ENCODE data around the gene KIF5B.
"Not testable (repeated sequence)": the region's sequence is repeated elsewhere in the genome, so short reads cannot be mapped to it uniquely, and the experiment has no call there.

KIF5B gene

DNA sequence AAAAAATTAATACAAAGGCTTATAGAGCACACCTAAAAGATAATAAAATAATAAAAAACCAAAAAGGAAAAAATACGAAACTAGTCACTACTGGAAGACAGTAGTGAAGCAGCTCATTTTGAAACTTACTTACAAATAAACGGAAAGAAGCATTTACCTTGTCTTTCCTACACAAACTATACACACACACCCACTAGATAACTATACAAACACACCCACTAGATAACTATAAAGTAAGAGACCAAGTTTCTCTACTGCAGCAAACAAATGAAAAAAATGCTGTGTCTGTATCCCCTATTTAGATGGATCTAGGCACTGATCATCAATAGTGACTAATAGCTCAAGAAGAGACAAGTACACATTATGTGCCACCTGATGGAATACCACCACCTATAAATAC, 49.2 kb downstream of the KIF5B start:
- DNase-seq (ENCODE audit: low spot score): no peak

DNA sequence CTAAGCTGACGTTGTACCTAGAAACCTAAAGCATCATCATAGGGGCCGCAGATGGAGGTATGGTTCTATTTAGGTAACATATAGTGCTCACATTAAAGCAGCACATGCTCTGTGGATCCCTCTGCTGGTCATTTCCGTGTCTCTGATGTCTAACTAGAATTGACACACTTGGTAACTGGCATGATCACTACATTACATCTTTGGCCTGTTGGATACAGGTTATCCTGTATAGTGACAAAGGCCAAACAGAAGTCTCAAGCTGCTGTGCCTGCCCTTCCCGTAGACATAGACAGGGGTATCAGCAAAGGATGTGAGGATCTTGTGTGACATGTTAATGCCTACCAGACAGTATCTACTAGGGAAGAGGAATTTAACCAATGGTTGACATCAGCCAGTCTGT, 51.2 kb downstream of the KIF5B start:
- DNase-seq (ENCODE audit: low spot score): no peak

DNA sequence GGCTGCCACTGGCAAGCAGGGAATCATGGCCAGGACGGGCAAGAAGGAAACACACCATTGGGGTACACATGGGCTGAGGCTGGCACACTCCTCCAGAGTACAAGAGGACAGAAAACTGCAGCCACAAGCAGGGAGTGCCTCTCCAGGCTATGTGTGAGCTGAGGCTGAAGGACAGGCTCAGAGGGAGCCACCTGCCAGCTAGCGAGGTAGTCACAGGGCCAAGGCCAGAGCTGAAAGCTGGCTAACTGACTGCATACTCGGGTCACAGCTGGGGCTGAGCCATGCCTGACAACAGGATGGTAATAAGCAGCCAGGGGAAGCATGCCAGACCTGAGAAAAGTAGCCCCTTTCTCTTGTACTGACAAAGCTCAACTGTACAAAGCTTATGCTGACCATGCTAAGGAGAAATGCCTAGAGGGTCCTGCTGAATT, 52.0 kb downstream of the KIF5B start:
- no peak for DNase-seq (ENCODE audit: low spot score)

DNA sequence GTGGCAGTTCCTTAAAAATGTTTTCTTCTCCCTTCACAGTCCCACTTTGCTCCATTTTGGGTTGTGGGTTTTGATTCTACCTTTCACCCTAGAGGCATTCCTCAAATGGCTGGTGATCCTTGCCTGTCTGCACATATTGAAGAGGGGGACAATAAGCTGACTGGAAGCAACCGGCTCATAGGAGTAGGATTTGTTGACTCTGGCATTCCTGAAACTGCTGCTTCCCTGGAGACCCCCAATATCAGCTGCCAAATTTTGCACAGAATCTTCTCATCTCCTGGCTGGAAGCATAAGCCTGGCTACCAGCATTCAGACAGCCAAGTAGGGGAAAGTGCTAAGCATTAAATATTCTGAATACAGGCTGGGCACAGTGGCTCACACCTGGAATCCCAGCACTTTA, 53.7 kb downstream of the KIF5B start:
- no peak for DNase-seq (ENCODE audit: low spot score)

DNA sequence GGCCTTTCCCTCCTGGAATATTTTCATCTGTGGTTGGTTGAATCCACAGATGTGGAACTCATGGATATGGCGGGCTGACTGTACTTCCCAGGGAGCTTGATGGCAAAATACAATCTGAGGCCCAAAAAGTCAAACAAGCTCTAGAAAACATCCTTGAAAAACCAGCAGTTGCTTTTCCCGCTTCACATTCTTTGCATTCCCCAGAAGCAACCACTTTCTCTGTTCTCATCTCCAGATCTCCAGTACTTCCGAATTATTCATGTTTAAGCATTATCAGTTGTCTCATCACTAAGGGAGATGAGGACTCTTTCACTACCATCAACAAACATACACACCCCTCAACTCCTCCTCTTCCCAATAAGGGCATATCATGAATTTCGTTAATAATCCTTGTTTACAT, 55.3 kb downstream of the KIF5B start:
- DNase-seq (ENCODE audit: low spot score): no peak

DNA sequence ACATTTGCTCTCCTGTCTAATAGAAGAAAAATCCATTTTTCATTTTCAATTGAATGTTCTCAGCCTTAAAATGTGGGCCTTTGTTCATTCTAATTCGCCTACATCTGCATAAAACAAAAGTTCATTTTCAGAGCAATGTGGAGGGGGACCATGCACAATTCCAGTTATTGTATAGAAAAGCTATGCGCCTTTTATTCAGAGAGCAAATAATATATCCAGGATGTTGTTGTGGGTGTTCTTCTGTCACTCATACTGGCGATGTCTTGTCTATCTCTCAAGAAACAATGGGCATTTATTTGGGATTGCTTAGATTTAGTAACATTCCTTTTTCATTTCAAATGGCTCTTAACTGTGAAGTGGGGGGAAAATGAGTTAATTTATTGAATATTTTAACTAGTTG, 56.4 kb downstream of the KIF5B start:
- peak; percentile 33 for DNase-seq (ENCODE audit: low spot score)

DNA sequence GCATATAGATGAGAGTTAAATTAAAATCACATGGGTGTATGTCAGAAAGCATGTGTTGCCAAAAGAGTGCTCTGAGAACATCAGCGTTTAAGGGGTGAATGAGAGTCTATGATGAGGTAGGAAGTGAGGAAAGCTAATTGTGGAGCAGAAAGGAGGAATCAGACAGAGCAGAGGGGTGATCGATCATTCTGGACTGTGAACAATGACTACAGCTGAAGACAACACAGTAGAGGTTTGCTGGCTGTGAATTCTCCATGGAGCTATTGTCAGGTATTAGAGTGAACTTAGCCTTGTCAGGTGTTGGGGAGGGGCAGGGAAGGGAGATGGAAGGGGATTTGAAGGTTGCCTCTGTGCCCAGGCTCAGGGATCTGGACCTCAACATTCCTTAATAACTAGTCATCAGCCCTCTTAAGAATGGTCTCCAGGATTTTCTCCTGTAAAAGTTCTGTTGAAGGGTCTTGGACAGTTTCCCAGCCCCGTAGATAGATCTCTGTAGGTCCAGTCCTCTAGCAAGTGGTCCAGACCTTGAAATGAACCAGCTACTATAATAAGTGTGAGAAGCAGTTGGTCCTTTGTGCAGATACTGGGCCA, 57.1 kb downstream of the KIF5B start:
- no peak for DNase-seq (ENCODE audit: low spot score)

DNA sequence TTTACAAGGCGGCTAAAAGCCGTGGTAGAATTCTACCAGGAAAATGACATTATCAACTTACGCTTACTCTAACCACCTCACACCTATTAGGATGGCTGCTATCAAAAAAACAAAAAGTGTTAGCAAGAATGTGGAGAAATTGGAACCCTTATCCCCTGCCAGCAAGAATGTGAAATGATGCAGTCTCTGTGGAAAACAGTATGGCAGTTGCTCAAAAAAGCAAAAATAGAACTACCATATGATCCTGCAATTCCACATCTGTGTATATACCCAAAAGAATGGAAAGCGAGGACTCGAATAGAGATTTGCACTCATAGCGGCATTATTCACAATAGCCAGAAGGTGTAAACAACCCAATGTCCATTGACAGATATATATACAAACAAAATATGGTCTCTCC, 61.3 kb downstream of the KIF5B start:
- DNase-seq (ENCODE audit: low spot score): no peak

DNA sequence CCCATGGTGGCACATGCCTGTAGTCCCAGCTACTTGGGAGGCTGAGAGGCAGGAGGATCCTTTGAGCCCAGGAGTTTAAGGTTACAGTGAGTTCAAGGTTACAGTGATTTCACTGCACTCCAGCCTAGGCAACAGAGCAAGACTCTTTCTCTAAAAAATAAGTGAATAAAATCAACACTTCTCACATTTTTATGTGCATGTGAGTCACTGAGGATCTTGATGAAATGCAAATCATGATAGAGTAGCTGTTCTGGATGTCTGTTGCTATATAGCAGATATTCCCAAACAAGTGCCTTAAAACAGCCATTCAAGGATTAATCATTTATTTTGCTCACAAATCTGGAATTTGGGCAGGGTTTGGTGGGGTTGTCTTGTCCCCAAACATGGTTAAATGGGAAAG, 65.3 kb downstream of the KIF5B start:
- no peak for DNase-seq (ENCODE audit: low spot score)

DNA sequence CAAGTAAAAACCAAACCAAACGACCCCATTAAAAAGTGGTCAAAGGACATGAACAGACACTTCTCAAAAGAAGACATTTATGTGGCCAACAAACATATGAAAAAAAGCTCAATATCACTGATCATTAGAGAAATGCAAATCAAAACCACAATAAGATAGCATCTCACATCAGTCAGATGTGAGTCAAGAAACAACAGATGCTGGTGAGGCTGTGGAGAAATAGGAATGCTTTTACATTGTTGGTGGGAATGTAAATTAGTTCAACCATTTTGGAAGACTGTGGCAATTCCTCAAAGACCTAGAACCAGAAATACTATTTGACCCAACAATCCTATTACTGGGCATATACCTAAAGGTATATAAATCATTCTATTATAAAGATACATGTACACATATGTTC, 68.4 kb downstream of the KIF5B start:
- not testable (repeated sequence) for DNase-seq (ENCODE audit: low spot score)

DNA sequence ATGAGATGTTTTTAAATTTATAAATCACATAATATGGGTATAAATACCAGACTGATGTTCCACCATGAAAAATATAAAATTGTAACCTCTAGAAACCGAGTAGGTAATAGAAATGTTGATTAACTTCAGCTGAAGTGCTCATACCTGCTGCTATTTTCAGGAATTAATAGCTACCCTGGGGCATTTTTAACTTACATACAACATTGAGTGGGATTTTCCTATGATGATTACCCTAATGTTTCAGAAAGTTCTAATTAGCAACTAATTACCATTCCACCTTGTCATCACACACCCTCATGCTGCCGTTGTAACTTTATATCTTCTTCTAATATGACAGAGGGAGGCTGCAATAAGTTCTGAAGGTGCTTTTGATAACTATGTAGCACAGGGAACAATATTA, 74.1 kb downstream of the KIF5B start:
- DNase-seq (ENCODE audit: low spot score): no peak

DNA sequence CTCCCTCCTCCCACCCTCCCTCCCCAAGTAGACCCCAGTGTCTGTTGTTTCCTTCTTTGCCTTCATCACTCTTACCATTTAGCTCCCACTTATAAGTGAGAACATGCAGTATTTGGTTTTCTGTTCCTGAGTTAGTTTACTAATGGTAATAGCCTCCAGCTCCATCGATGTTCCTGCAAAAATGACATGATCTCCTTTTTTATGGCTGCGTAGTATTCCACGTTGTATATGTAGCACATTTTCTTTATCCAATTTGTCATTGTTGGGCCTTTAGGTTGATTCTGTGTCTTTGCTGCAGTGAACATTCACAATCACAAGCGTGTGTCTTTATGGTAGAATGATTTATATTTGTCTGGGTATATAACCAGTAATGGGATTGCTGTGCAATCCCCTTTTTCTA, 75.8 kb downstream of the KIF5B start:
- no peak for DNase-seq (ENCODE audit: low spot score)

DNA sequence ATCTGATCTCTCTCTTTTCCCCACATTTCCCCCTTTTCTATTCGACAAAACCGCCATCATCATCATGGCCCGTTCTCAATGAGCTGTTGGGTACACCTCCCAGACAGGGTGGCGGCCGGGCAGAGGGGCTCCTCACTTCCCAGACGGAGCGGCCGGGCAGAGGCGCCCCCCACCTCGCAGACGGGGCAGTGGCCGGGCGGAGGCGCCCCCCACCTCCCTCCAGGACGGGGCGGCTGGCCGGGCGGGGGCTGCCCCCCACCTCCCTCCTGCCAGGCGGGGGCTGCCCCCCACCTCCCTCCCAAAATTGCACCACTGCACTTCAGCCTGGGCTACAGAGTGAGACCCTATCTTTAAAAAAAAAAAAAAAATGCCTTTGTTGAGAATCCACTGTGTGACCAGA, 77.2 kb downstream of the KIF5B start:
- DNase-seq (ENCODE audit: low spot score): not testable (repeated sequence)

DNA sequence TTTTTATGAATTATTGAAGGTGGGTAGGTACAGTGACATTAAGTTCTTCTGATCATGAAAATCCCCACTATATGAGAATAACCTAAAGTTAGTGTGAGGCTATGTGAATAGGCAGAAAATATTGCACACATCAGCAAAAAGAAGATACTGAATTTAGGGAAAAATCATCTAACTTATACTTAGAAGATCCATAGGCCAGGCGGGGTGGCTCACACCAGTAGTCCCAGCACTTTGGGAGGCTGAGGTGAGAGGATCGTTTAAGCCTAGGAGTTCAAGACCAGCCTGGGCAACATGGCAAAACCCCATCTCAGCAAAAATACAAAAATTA, 78.1 kb downstream of the KIF5B start:
- DNase-seq (ENCODE audit: low spot score): no peak

DNA sequence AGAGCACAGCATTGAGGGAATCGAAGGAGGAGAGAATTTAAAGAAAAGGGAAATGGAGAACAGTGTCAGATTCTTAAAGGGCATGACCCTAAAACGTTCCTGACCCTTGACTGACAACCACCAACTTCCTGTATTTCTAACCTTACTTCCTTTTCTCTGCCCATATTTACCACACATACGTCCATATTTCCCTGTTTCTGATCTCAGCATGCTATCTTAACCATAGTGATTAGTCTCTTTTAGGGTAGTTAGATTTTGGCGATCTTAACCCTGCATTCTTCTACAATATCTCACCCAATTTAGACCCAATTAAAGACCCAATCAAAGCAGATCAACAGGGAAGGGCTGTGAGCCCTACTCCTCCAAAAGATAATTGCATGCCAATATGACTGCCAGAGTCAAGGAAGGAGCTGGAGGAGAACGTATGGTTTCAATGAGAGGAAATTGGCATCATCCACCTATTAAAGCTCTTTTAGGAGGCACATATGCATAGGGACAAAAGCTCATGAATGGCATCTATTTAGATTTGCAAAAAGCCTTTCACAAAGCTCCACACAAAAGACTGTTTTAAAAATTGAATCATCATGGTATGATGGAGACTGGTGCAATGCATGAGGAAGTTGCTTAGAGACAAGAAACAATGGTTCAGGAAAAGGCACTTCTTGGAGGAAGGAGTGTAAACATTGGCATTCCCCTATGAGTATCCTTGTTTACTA, 78.6 kb downstream of the KIF5B start:
- peak; percentile 66 for DNase-seq (ENCODE audit: low spot score)

DNA sequence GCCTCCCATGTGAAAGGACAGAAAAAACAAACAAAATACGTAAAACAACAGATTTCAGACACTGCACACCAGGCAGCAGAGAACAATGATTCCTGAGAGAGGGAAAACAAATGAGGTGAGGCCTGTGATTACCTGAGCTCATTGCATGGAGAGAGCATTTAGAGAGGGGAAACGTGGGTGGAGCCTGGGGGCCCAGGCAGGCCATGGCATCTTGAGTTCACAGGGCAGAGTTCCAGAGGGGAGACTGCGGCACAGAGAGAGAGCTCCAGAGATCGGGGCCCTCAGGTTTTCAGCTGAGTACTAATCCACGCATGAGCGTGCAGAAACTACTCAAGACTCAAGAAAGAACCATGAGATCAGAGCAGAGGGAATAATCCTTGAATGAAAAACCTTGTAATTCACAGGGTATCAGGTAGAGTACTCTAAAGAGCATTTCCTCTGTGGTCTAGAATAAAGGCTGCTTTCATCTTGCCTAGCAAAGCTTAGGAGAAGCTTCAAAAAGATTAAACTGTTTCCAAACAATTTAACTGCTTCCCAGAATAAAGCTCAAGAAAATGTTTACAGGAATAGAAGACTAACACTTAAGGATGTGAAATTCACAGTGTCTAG, 81.0 kb downstream of the KIF5B start:
- no peak for DNase-seq (ENCODE audit: low spot score)

DNA sequence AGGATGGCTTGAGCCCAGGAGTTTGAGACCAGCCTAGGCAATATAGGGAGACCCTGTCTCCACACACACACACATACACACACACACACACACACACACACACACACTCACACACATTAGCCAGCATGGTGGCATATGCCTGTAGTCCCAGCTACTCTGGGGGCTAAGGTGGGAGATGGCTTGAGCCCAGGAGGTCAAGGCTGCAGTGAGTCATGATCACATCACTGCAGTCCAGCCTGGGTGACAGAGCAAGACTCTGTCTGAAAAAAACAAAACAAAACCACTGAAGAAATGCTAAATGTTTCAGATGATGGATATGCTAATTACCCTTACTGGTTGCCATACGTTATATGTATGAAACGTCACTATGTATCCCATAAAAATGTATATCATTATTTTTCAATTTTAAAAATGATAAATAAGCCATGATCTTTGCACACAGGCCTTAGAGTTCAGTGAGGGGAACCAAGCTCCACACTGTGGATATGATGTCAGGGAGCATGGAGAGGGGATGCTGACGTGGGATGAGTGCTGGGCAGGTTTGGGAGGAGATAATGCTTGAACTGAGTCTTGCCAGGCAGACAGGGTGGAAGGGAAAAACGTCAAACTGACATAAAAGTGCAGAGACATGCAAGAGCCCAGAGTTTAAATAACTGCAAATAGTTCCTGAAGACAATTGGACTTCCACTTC, 81.6 kb downstream of the KIF5B start:
- no peak for DNase-seq (ENCODE audit: low spot score)

DNA sequence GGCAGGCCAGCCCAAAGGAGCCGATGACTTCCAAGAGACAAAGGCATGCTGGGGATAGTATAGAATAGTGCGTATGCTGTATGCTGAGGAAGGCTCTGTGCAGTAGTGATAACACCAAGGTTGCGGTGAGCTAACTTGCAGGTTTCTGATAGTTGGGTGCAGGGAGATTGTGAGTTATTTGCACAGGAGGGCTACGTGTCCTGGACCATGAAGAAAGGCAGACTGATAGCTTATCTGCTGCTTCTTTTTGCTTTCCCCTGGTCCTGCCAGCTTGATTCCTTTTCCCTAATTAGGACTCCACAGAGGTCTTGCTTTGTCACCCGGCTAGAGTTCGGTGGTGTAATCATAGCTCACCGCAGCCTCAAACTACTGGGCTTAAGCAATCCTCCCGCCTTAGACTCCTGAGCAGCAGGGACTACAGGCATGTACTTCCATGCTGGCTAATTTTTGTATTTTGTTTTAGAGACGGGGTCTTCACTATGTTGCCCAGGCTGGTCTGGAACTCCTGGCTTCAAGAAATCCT, 83.6 kb downstream of the KIF5B start:
- DNase-seq (ENCODE audit: low spot score): no peak

DNA sequence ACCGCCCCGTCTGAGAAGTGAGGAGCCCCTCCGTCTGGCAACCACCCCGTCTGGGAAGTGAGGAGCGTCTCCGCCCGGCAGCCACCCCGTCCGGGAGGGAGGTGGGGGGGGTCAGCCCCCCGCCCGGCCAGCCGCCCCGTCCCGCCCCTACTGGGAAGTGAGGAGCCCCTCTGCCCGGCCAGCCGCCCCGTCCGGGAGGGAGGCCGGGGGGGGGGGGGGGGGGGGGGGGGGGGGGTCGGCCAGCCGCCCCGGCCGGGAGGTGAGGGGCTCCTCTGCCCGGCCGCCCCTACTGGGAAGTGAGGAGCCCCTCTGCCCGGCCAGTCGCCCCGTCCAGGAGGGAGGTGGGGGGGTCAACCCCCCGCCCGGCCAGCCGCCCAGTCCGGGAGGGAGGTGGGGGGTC, 86.4 kb downstream of the KIF5B start:
- not testable (repeated sequence) for DNase-seq (ENCODE audit: low spot score)

DNA sequence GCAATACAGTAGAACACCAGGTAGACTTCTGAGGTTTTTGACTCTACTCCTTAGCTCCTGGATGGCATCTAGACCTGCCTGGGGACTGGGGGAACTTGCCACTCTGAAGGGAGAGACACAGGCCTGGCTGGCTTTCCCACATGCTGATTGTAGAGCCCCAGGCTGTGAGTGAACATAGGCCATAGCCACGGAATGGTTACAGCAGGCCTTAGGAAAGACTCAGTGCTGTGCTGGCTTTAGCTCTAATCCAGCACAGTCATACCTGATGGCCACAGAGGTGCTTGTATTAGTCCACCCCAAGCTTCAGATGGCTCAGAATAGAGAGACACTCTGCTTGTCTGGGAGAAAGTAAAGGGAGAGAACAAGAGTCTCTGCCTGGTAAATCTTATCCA, 92.6 kb downstream of the KIF5B start:
- DNase-seq (ENCODE audit: low spot score): no peak

DNA sequence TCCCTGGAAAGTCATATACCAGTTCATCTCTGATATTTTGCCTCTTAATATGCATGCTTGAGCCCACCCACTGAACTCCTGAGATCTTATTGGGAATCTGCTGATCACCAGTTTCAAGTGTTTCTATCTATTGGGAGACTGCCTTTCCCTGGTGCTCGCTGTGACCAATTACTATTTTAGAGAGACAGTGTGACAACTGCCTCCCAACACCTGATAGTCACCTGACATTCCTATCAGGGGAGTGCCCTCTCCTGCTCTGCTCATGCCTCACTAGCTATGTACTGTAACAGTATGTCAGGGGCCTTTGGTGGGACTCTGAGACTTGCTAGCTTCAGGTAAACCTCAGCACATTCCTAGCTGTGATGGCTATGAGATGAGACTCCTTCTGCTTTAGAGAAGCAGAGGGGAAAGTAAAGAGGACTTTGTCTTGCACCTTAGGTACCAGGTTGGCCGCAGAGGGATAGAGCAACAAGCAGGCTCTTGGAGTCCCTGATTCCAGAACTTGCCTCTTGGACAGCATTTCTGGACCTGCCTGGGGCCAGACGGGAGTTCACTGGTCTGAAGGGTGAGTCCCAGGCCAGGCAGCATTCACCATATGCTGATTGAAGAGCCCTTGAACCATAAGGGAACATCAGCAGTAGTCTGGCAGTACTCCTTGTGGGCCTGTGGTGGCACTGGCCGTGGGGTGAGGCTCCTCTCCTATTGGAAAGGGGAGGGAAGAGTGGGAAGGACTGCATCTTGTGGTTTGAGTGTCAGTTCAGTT, 93.2 kb downstream of the KIF5B start:
- no peak for DNase-seq (ENCODE audit: low spot score)
